Effector CD8-positive, alpha-beta T cell (primary cell): ENCODE results near the gene TOR1B.

Experiments
- DNase-seq: peaks from one replicate; lab custom pipeline; 2025; lab: John Stamatoyannopoulos, UW

TOR1B gene

DNA sequence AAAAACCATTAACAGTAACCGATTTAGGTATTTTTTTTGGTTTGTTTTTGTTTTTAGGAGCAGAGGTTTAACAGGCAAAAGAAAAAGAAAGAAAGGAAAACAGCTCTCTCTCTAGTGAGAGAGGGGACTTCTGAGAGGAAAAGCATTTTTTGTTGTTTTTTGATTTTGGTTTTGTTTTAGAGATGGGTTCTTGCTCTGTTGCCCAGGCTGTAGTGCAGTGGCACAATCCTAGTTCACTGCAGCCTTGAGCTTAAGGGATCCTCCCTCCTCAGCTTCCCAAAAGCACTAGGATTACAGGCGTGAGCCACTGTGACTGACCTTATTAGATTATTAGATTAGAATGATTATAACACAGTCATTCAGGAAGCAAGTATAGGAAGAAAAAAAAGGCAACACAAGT, 42.4 kb downstream of the TOR1B start:
- no peak for DNase-seq

DNA sequence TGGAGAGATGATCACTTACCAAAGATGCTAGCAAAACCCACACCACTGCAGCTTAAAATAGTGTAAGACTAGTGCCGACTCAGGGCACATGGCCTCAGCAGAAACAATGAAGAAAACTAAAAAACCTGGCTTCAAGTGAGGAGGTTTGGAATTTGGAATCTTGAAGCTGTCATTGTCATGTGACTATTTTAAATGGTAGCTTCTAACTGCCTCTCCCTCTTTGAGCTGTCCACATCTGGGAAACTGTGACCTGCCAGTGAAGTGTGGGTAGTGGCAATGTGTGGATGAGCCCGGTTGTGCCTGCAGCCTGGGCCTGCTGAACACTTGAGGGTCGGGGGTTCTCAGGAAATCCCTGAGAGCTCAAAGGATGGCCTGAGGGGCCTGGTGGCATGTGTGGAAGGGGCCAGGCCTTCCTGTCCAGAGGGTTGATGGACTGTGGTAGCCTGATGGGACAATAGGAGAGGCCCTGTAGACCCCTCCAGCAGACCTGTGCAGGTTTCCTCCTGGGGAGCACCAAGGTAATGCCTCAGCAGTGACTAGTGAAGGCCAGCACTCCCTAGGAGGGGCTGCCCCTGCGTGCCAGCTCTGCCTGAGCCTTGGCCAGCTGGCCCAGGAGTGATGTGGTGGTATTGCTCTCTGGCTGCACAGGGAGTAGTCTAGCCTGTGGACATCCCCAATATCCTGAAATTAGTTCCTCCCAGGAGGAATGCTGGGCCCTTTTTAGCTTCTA, 45.9 kb downstream of the TOR1B start:
- DNase-seq = no peak

DNA sequence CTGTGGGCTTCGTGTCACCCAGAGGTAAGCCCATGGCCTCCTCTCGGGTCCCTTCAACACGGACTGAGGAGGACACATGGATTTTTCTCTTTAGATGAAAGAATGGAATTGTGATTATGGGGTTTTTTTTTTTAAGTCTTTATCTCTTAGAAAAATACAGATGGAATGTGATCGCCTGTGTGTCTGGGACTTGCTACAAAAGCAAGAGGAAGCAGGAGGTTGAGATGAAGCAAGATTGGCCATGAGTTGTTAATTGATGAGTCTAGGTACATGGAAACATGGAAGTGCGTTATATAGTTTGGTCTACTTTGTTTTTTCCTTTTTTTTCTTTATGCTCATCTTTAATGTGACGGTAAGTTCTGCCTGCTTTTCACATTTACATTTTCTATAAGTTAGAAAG, 46.9 kb downstream of the TOR1B start:
- DNase-seq = no peak

DNA sequence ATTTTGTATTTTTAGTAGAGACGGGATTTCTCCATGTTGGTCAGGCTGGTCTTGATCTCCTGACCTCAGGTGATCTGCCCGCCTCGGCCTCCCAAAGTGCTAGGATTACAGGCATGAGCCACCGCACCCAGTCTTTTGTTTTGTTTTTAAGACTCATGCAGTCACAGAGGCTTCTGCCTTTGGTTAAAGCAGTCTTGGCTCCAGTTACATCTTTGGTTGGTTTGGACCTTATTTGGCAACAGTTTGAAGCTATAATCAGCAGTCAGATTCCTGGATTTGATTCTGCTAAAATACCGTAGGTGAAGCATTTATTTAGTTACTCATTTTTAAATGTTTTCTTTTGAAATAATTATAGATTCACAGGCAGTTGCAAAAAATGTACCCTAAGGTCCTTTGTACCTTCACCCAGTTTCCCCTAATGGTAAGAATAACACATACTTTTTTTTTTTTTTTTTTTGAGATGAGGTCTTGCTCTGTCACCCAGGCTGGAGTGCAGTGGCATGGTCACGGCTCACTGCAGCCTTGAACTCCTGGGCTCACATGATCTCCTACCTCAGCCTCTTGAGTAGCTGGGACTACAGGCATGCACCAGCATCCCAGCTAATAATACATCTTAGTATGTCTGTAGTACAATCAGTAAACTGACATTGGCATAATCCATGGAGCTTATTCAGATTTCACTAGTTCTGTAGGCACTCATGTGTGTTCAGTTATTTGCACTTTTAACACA, 48.0 kb downstream of the TOR1B start:
- DNase-seq = no peak

DNA sequence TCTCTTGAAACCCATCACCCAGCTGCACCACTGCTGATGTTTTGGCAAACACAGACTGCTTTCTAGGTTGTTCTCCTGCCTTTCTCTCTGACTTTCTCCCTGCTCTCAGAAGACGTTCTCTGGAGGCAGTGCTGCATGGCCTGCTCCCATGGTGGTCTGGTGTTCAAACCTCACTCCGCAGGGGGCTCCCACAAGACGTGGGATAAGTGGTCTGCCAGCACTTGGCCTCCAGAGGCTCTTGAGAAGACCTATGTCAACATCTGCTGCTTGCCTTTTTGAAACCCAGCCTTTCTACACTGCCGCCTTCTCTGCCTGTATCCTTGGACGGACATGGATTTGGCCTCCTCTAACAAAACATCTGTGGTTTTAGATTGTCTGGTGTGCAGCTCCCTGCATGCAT, 48.8 kb downstream of the TOR1B start:
- no peak for DNase-seq

DNA sequence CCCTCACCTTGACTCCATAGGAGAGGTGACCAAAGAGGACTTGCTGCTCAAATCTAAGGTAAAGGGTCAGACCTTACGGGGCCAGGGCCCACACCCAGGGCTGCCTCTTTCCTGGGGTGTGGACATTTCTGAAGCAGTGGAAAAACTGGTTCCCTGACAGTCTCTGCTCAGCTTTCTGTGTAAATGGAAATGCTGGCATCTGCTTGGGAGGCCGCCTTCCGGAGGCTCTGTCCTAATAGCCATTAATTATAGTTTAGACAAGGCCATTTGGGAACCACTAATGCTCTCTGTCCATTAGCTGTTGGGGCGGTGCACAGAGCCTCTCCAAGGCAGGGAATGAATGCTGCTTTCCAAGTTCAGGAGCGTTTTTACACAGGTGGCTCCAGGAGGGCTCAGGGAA, 49.6 kb downstream of the TOR1B start:
- DNase-seq = no peak

DNA sequence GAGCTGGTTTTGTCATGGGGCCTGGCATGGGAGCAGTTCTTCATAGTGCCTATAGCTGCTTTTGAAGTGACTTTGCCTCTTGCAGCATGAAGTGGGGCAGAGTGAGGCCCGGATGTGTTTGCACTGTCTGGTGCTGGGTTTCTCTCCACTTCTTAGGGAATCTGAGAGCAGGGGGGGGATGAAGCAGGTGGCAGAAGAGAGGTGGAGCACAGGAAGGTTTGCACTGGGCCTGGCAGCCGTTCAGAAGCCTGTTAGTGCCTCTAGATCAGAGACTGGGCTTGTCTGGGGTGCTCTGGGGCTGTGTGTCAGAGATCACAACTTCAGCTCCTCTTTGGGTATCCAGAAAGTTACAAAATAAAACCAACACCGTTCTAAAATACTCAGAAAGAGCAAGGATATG, 50.6 kb downstream of the TOR1B start:
- DNase-seq = no peak

DNA sequence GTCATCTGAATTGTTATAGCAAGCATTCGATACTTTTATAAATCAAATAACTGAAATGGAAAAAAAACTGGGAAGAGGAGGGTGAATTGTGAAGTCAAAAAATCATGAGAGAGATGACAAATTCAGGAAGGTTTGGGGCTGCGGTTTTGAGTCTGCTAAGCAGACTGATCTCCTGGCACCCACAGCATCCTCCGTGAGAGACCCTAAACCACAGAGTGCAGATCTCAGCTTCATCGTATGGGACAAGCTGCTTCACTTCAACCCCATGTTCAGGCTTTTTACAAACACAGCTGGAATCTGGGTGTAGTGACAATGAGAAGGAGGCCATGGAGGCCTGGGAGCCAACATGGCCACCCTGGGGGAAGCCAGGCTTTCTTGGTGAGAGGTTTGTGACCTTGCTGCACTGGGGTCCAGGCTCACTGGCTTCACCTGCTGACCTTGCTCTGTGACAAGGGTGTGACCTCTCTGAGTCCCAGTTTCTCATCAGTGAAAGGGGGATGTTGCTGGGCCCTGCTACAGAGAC, 51.7 kb downstream of the TOR1B start:
- peak; percentile 13 for DNase-seq

DNA sequence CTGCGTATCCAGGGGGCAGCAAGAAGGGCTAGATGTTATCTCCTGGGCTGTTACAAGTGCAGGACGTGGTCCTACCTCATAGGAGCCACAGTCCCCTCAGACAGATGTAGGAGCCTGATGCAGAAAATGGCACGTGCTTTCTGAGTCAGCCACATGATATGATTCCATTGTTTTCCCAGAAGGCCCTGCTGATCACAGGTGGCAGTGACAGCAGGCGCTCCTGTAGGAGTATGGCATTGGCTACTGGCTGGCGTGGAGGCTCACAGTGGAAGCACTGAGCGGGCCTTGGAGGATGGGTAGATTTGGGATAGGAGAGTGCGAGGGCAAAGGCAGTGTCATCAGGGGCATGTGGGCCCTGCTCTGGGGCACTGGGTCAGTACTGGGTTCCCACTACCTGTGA, 54.2 kb downstream of the TOR1B start:
- no peak for DNase-seq

DNA sequence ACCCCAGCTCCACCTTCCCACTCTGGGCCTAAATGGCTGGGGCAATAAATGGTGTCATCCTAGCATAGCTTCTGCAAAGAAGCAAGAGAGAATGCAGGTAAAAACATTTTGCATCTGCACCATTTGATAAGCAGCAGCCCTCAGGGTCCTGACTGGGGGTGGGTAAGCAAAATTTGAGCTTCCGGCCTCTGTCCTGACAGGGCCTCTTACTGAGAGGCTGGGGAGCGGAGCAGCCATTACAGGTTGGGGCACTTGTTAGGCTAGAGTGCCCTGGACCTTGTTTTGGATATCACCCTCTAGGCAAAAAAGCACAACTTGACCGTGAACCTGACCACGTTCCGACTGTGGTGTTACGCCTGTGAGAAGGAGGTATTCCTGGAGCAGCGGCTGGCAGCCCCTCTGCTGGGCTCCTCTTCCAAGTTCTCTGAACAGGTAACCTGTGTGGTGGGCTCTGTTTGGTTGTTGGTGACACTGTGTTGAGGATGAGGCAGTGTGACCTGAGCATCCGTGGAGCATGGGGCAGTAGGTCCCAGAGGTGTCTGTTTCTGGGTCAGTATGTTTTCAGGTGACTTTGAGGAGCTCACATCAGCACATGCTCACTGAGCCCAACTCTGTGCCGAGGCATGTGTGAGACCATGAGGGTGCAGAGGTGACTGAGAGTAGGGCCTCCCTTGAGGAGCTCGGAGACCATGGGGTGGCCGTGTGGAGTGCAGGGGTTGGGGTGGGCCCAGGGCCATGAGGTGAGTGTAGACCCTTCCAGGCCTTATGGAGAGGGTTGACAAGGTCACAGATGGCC, 55.4 kb downstream of the TOR1B start:
- DNase-seq = no peak
